OCI-LY7 (cell line): Measurements from ENCODE around the gene ENGASE. TPM values are rescaled to one million over a fixed set of nuclear protein-coding genes. Genes with fewer than 3 reads are reported as not detected.

ENCODE experiments used
- BruUV-seq: library from RNA; stranded (reverse); fragments of 400-500 nt; replicated peaks from 2 replicates; lab custom pipeline; 2021; lab: Mats Ljungman, UMichigan
- CTCF ChIA-PET: fragments of 300-600 bp; sonication (Branson Sonifier 250); formaldehyde crosslinking; loops from one replicate; lab custom pipeline; 2022; ENCODE audit warnings: antibody characterized with exemption; ENCODE audit not compliant: unreplicated experiment; lab: Charles Lee
- POLR2A ChIA-PET: fragments of 300-600 bp; sonication (Branson Sonifier 250); formaldehyde crosslinking; loops from one replicate; lab custom pipeline; 2022; ENCODE audit warnings: antibody characterized with exemption; lab: Charles Lee
- DNase-seq: peaks from one replicate; pipeline ENCODE4 v3.0.0-alpha.2; 2015; ENCODE audit warnings: low spot score
- H2AFZ ChIP-seq: fragments of 200-600 bp; sonication (generic), shearing (Covaris generic); 2 replicates; pipeline ENCODE4 v1.6.1; 2014; ENCODE audit warnings: mild to moderate bottlenecking, antibody characterized with exemption, low read length, moderate library complexity
- H3K27ac ChIP-seq: fragments of 200-600 bp; sonication (generic); 2 replicates; pipeline ENCODE4 v1.5.1; 2014; ENCODE audit warnings: mixed run types, low read depth, mild to moderate bottlenecking, moderate library complexity, low read length, inconsistent platforms; ENCODE audit not compliant: poor library complexity, severe bottlenecking
- H3K36me3 ChIP-seq: fragments of 200-600 bp; sonication (generic); 2 replicates; pipeline ENCODE4 v1.6.1; 2014; ENCODE audit warnings: mild to moderate bottlenecking, antibody characterized with exemption, low read length, moderate library complexity, mixed read lengths; ENCODE audit not compliant: insufficient read depth
- H3K4me1 ChIP-seq: fragments of 200-600 bp; sonication (generic); 2 replicates; pipeline ENCODE4 v1.5.1; 2014; ENCODE audit warnings: mild to moderate bottlenecking, low read length; ENCODE audit not compliant: insufficient read depth, poor library complexity, severe bottlenecking
- H3K4me2 ChIP-seq: fragments of 200-600 bp; sonication (generic); 2 replicates; pipeline ENCODE4 v1.6.1; 2014; ENCODE audit warnings: mild to moderate bottlenecking, low read length
- H3K4me3 ChIP-seq: fragments of 200-600 bp; sonication (generic); 2 replicates; pipeline ENCODE4 v1.5.1; 2014; ENCODE audit warnings: mild to moderate bottlenecking, low read depth, low read length; ENCODE audit not compliant: poor library complexity, severe bottlenecking
- H3K79me2 ChIP-seq: fragments of 200-600 bp; sonication (generic); 2 replicates; pipeline ENCODE4 v1.6.1; 2016; ENCODE audit warnings: low read depth, mild to moderate bottlenecking, low read length, moderate library complexity, mixed read lengths; ENCODE audit not compliant: insufficient read depth
- H3K9me2 ChIP-seq: fragments of 200-600 bp; sonication (generic); 2 replicates; pipeline ENCODE4 v1.6.1; 2016; ENCODE audit warnings: mild to moderate bottlenecking, low read length, mixed read lengths; ENCODE audit not compliant: insufficient read depth
- H3K9me3 ChIP-seq: fragments of 200-600 bp; sonication (generic); 2 replicates; pipeline ENCODE4 v1.6.1; 2014; ENCODE audit warnings: mild to moderate bottlenecking, mixed run types, low read length, mixed read lengths
- H4K20me1 ChIP-seq: fragments of 200-600 bp; sonication (generic); 2 replicates; pipeline ENCODE4 v1.6.1; 2014; ENCODE audit warnings: mild to moderate bottlenecking, antibody characterized with exemption, low read length, moderate library complexity, mixed read lengths; ENCODE audit not compliant: insufficient read depth
- CTCF ChIP-seq: fragments of 200-600 bp; sonication (generic); conservative IDR thresholded peaks from 2 replicates; pipeline ENCODE4 v1.5.1; 2014; ENCODE audit warnings: mild to moderate bottlenecking, antibody characterized with exemption, low read length, moderate library complexity, mixed read lengths
- EZH2phosphoT487 ChIP-seq: fragments of 200-600 bp; sonication (generic); IDR thresholded peaks from 2 replicates; pipeline ENCODE4 v1.6.1; 2018; ENCODE audit warnings: low read depth, borderline replicate concordance, mild to moderate bottlenecking, mixed run types, antibody characterized with exemption, low read length, moderate library complexity, mixed read lengths
- intact Hi-C: fragments of 100-400 bp; cut with micrococcal nuclease; formaldehyde crosslinking; loops from one replicate; pipeline ENCODE4 v1.10.0; 2022; ENCODE audit not compliant: unreplicated experiment
- total RNA-seq, 2 experiments: library from RNA; depleted of rRNA in 1 of 2; stranded (reverse); fragments of >200 nt in 1 of 2; shearing (Covaris generic) in 1 of 2; gene quantifications; 2 replicates each; pipeline ENCODE4 v1.2.3, GENCODE V29; 2014 to 2022

ENGASE gene
- total RNA-seq, 2 experiments from 2014 or later, result 8.4 to 35.1 TPM

- H3K79me2 ChIP-seq, result no peaks in the 10 kb centered on the region
- H3K4me3 ChIP-seq, result no peak overlapping the region
- no peak overlapping the region for H2AFZ ChIP-seq
- POLR2A ChIA-PET, result no interaction called here
- CTCF ChIA-PET, result no interaction called here
- no TSS peak for BruUV-seq
- H4K20me1 ChIP-seq, result no peaks in the 10 kb centered on the region
- no peak overlapping the region for H3K27ac ChIP-seq
- H3K4me2 ChIP-seq, result no peak overlapping the region
- no peaks in the 10 kb centered on the region for H3K4me1 ChIP-seq
- intact Hi-C loops, result loop anchor here (2.0 kb wide), 1 partner anchor 39 kb away; no protein-coding TSS in a partner anchor
- H3K9me2 ChIP-seq, result no peaks in the 10 kb centered on the region
- DNase-seq, result peak; percentile 11
- no peaks in the 10 kb centered on the region for H3K9me3 ChIP-seq
- no peaks in the 10 kb centered on the region for H3K36me3 ChIP-seq
- TF ChIP-seq CTCF (peak; percentile 48), EZH2phosphoT487 (no peak)
Observed at GRCh38 chr17:79126139-79126538, 51.5 kb downstream of the ENGASE start.

DNA sequence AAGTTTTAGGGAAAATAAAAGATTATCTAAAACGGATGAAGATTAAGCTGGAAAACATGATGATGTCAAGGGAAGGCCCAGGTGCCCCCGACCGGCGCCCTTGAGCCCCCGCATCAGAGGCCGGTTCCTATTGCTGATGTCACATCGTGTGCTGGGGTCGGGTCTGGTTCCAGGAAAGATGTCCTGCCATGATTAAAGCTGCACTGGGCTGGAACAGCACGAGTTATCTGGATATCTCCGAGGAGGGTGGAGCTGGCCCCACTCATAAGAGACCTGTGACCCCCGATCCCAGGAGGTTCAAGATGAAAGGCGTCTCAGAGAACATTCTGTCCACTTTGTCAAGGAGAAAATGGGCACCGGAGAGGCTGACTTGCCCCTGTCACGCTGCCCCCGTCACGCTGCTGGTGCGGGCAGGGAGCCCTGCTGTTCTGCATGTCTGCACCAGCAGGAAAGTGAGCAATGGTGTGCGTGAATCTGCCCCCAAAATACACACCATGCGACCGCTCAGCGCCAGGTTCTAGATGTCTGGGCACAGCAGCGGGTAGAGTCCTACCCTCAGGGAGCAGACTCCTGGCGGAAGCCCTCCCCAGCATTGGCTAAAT is 53.0 kb downstream of the ENGASE start:
- Histone ChIP-seq H3K27ac (no peak overlapping the region), H4K20me1 (no peaks in the 10 kb centered on the region), H3K4me1 (no peaks in the 10 kb centered on the region), H3K9me3 (no peaks in the 10 kb centered on the region), H3K4me2 (no peak overlapping the region), H3K9me2 (no peaks in the 10 kb centered on the region), H3K79me2 (no peaks in the 10 kb centered on the region), H3K4me3 (no peak overlapping the region), H3K36me3 (no peaks in the 10 kb centered on the region), H2AFZ (no peak overlapping the region)
- intact Hi-C loops, result loop anchor here (2.0 kb wide), 1 partner anchor 41 kb away; no protein-coding TSS in a partner anchor
- DNase-seq, result no peak
- no TSS peak for BruUV-seq
- no peak for TF ChIP-seq EZH2phosphoT487
- TF ChIP-seq CTCF, result no peak
- POLR2A ChIA-PET, result interaction anchor here (1.0 kb wide), 1 partner anchor 997 kb away, joined by 3 read pairs; no protein-coding TSS in a partner anchor
- CTCF ChIA-PET, result no interaction called here

DNA sequence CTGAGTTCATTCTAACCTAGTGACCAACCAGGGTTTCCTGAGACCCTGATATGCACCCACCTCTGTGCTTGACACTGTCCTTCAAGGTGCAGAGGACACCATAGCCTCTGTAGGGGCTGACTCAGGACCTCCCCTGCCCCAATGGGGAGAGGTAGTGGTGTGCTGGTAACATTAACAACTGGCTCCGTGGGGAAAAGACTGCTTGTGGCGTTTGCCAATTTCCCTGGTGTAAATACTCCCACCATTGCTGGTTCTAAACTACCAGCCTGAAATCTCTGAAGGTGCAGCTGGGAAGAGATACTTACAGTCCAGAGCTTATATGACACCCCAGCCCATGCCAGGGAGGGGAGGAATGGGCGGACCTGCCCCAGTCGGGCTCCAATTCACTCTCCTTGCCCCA is 54.9 kb downstream of the ENGASE start:
- no peak overlapping the region for H2AFZ ChIP-seq
- POLR2A ChIA-PET, result no interaction called here
- TF ChIP-seq CTCF (no peak), EZH2phosphoT487 (no peak)
- H3K9me2 ChIP-seq, result no peaks in the 10 kb centered on the region
- CTCF ChIA-PET, result no interaction called here
- no TSS peak for BruUV-seq
- H3K4me3 ChIP-seq, result no peak overlapping the region
- no peaks in the 10 kb centered on the region for H3K79me2 ChIP-seq
- H4K20me1 ChIP-seq, result no peaks in the 10 kb centered on the region
- H3K9me3 ChIP-seq, result no peaks in the 10 kb centered on the region
- intact Hi-C loops, result no loop called here
- no peak for DNase-seq
- H3K4me1 ChIP-seq, result no peaks in the 10 kb centered on the region
- H3K4me2 ChIP-seq, result no peak overlapping the region
- H3K36me3 ChIP-seq, result no peaks in the 10 kb centered on the region
- H3K27ac ChIP-seq, result no peak overlapping the region
